DMS79 (cell line): ENCODE results near the gene ACTRT2.

Experiments
- DNase-seq: peaks from one replicate; lab custom pipeline; 2025; lab: John Stamatoyannopoulos, UW

ACTRT2 gene

DNA sequence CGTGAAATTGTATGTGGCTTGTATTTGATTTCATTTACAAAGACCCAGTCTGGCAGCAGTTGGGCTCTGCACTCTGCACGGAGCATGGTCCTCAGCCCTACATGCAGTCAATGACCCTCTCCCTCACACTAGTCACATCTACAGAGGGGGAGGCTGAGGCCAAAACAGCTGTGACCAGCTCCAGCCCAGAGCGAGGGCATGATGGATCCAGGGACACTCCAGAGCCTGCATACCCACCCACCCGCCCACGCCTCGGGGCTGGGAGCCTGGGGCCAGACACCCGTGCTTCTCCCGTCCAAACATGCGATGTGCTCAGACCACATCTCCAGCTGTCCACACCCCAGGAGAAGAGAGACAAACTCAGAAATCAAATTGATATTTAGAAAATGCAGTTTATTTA, 33.8 kb downstream of the ACTRT2 start:
- no peak for DNase-seq

GRCh38 chr1:3056641-3057040, 35.4 kb downstream of the ACTRT2 start:
- no peak for DNase-seq

GRCh38 chr1:3058263-3059030, 37.2 kb downstream of the ACTRT2 start:
- no peak for DNase-seq

DNA sequence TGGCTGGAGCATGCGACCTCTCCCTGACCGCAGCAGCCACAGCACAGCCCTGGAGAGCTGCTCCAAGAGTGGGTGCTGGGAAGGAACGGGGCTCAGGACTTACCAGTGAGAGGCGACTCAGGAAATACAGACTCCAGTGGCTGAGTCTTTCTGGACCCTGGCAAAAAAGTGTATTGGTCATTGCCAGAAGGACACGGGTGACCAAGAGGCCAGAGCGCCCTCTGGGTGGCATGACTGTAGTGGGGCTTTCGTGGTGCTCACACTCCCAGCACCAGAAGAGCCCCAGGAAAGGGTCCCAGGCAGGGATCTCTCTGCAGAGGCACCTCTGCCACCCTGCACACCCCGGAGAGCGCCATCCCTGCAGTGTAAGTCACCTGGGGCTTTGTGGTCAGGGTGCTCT, 38.9 kb downstream of the ACTRT2 start:
- DNase-seq = no peak

- no peak for DNase-seq
Measured at GRCh38 chr1:3060601-3061551, 39.6 kb downstream of the ACTRT2 start.

DNA sequence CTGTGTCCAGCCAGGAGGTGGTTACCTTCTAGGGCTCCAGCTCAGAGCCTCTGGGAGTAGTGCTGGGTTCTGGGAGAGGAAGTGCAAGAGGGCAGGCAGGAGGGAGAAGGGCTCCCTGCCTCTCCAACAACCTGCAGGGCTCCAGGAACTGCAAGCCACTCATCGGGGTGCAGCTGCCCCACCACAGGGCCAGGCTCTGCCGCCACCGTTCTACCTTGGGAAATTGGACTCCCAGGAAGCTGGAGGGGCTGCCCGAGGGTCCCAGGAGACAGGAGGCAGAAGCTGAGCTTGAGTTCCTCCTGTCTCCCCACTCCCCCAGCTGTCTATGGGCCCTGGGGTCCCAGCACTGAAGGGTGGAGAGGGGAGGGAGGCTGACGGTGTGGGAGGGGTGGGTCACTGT, 40.3 kb downstream of the ACTRT2 start:
- no peak for DNase-seq

DNA sequence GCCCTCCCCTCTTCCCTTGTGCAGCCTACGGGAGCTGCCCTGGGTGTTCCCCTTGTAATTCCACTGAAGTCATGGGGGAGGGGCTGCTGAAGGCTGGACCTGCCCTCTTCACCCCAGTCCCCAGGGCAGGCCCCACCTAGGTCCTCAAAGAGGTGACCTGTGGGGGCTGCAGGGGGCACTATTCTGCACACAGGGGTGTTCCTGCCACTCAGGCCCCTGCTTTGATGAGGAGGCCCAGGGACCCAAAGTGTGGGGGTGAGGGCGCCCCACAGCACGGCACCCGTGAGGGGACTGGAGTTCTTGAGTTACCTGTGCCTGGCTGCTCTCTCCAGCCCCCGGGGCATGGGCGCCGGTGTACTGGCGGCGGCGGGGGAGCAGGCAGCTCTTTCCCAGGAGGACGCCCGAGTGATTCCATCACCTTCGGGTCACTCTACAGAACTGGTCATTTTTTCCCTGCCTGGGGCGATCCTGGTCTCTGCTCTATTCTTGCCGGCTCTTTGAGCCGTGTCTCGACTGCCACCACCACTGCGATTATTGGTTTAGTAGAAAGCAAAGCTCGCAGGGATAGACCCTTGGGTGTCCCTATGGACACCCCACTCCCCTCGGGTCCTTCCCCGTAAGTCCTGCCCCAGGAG, 40.8 kb downstream of the ACTRT2 start:
- DNase-seq = no peak

DNA sequence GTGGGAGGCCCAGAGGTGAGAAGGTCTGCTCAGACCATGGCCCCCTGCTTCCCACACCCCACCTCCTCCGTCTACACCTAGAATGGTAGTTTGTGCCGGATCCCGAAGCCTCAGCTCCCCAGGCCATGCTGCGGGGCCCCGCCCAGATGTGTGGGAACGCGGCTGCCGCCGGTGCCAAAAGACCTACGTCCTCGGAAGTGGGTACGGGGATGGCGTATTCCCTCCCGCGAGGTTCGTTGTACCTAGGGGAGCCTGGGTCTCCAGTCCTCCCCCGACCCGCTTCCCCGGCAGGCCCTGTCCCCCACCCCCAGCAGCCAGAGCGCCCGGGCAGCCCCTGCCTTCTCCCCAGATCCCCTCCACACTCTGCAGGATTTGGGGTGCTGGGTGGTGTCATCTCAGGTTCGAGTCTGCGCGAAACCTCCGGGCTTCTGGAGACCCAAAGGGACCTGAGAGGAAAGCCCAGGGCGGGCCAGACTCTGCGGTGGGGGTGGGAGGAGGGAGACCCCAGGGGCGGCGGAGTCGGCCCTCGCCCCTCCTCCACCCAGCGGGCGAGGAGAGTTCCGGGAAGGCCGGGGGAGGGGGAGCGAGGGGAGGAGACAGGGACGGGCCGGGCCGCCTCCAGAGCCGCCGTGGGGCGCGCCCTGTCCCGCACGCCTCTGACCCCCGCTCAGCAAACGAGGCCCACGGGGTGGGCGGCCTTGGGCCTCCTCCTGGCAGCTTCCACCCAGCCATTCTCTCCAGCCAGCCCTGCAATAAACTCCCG, 41.5 kb downstream of the ACTRT2 start:
- no peak for DNase-seq

DNA sequence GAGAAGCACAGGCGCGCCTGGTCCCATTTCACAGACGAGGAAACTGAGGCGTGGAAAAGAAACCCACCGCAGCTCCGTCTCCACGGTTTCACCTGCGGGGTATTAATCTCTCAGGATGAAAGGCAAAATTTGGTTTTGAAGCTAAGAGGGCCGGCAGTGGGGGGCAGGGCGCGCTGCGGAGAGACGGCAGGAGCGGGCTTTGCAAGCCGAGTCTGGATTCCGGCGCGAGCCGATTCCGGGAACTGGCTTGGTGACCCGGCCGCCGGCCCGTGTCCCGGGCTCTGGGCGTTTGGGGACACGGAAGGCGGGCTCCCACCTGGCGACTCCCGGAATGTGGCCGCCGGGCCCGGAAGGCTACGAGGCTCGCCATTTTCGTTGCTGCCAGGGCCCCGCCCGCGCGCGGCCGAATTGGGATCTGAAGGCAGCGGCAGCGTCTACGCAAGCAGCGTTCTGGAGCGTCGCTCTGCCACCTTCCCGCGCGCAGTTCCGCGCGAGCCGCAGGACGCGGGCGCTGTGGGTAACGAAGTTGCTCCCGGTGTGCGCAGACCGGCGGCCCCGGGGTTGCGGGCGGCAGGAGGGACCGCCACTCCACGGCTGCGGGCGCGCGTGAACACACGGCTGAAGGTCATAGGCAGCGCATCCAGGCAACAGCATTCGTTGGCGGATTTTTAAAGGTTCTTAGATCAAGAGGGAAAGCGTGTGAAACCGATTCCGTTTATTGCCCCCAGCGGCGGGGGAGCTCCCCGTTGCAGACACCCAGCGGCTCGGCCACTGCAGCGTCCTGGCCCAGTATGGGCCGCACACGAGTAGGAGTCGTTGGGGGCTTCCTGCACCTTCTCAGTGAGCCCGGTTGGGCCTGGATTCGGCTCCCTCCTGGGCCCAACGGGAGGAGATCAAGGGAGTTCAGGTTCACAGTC, 42.4 kb downstream of the ACTRT2 start:
- DNase-seq = no peak

GRCh38 chr1:3064296-3064850, 43.1 kb downstream of the ACTRT2 start:
- DNase-seq = no peak

GRCh38 chr1:3064901-3065300, 43.6 kb downstream of the ACTRT2 start:
- DNase-seq = no peak

GRCh38 chr1:3065396-3065795, 44.1 kb downstream of the ACTRT2 start:
- DNase-seq = no peak

DNA sequence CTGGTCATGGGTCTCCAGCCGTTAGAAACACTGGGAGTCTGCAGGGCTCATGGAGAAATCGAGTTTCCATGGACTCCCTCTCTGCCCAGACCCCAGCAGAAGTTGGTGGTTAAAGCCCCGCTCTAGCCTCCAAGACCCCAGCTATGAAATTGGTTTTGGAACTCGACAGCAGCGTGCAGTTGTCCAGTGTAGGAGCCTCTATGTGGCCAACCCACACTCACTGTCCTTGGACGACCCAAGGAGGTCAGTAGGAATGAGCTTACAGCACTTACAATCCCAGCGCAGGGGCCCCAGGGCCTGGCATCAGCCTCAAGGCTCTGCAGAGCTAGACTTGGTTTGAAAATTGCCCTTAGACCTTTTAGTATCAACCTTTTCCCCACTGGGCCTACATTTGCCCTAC, 44.5 kb downstream of the ACTRT2 start:
- no peak for DNase-seq

GRCh38 chr1:3066250-3066711, 45.0 kb downstream of the ACTRT2 start:
- DNase-seq = no peak

- no peak for DNase-seq
Measured at GRCh38 chr1:3066826-3067225, 45.6 kb downstream of the ACTRT2 start.

- no peak for DNase-seq
Measured at GRCh38 chr1:3067301-3067670, 46.0 kb downstream of the ACTRT2 start.

- DNase-seq = no peak
Measured at GRCh38 chr1:3067671-3068563, 46.6 kb downstream of the ACTRT2 start.

- DNase-seq = peak; percentile 53
Measured at GRCh38 chr1:3068564-3069431, 47.5 kb downstream of the ACTRT2 start, which contains the start of gene PRDM16. Gene PRDM16 (plus strand): TSS chr1:3069203. CDS start chr1:3069260, 57 bp downstream.
